Kidney epithelial cell (primary cell): ENCODE data around the gene TSC22D2. TPM values are rescaled to one million over a fixed set of nuclear protein-coding genes. Genes with fewer than 3 reads are reported as not detected.

Experiments used
- DNase-seq: peaks from one replicate; pipeline ENCODE4 v3.0.0-alpha.2; 2010; ENCODE audit warnings: low read depth
- H3K27me3 ChIP-seq: 2 replicates; pipeline ENCODE4 v1.6.0; 2011; ENCODE audit warnings: low read length; ENCODE audit not compliant: control insufficient read depth, insufficient read depth
- H3K36me3 ChIP-seq: 2 replicates; pipeline ENCODE4 v1.5.1; 2011; ENCODE audit warnings: low read length; ENCODE audit not compliant: control insufficient read depth, insufficient read depth
- H3K4me3 ChIP-seq: 2 replicates; pipeline ENCODE4 v1.5.1; 2011; ENCODE audit warnings: low read depth, mild to moderate bottlenecking, control low read depth, low read length
- CTCF ChIP-seq: IDR thresholded peaks from 2 replicates; pipeline ENCODE4 v1.5.1; 2011; ENCODE audit warnings: mild to moderate bottlenecking, moderate library complexity, low read length, control low read depth, inconsistent platforms; ENCODE audit not compliant: insufficient read depth, poor library complexity, severe bottlenecking
- total RNA-seq: library from RNA; depleted of rRNA; stranded (reverse); fragments of >200 nt; gene quantifications from 2 replicates; pipeline ENCODE4 v1.2.3, GENCODE V29; 2015

Gene TSC22D2
- total RNA-seq, 1 donor from 2014 or later = 13.3 TPM

- TF ChIP-seq CTCF = no peak
- no peaks in the 10 kb centered on the region for H3K36me3 ChIP-seq
- H3K4me3 ChIP-seq = no peak overlapping the region
- no peaks in the 10 kb centered on the region for H3K27me3 ChIP-seq
- no peak for DNase-seq
Measured at GRCh38 chr3:150480877-150481276, 72.8 kb downstream of the TSC22D2 start.

GRCh38 chr3:150483226-150483625, 75.1 kb downstream of the TSC22D2 start:
- Histone ChIP-seq H3K27me3 (no peaks in the 10 kb centered on the region), H3K4me3 (no peak overlapping the region), H3K36me3 (no peaks in the 10 kb centered on the region)
- no peak for DNase-seq
- TF ChIP-seq CTCF = no peak

GRCh38 chr3:150484410-150484809, 76.3 kb downstream of the TSC22D2 start:
- no peak overlapping the region for H3K4me3 ChIP-seq
- no peak for TF ChIP-seq CTCF
- no peak for DNase-seq
- H3K36me3 ChIP-seq = no peaks in the 10 kb centered on the region
- no peaks in the 10 kb centered on the region for H3K27me3 ChIP-seq

- Histone ChIP-seq H3K27me3 (no peaks in the 10 kb centered on the region), H3K36me3 (no peaks in the 10 kb centered on the region), H3K4me3 (no peak overlapping the region)
- no peak for DNase-seq
- no peak for TF ChIP-seq CTCF
Measured at GRCh38 chr3:150488867-150489266, 80.8 kb downstream of the TSC22D2 start.

- Histone ChIP-seq H3K27me3 (no peaks in the 10 kb centered on the region), H3K4me3 (no peak overlapping the region), H3K36me3 (no peaks in the 10 kb centered on the region)
- DNase-seq = no peak
- TF ChIP-seq CTCF = no peak
Measured at GRCh38 chr3:150490277-150490986, 82.3 kb downstream of the TSC22D2 start.

- no peak for TF ChIP-seq CTCF
Measured at GRCh38 chr3:150494411-150494977, 86.4 kb downstream of the TSC22D2 start.

More at GRCh38 chr3:150494411-150494977, 86.4 kb downstream of the TSC22D2 start:
- H3K27me3 ChIP-seq = no peaks in the 10 kb centered on the region
- no peak for DNase-seq
- no peak overlapping the region for H3K4me3 ChIP-seq
- no peaks in the 10 kb centered on the region for H3K36me3 ChIP-seq
